Trophoblast cell (in vitro differentiated cells and primary cell): Measurements from ENCODE around the gene TNFSF9.

Experiments used
- DNase-seq, 2 donors: peaks; one replicate each; pipeline ENCODE4 v3.0.0-alpha.2; 2016
- H2AFZ ChIP-seq: 2 replicates; pipeline ENCODE4 v1.6.1; 2013; ENCODE audit warnings: low read length, moderate library complexity, mild to moderate bottlenecking; ENCODE audit not compliant: insufficient read depth, poor library complexity
- H2AK5ac ChIP-seq: 2 replicates; pipeline ENCODE4 v1.6.1; 2013; ENCODE audit warnings: mild to moderate bottlenecking, low read length
- H2BK120ac ChIP-seq: 2 replicates; pipeline ENCODE4 v1.6.1; 2013; ENCODE audit warnings: low read length, mild to moderate bottlenecking, moderate library complexity; ENCODE audit not compliant: insufficient read depth, poor library complexity
- H2BK12ac ChIP-seq: 2 replicates; pipeline ENCODE4 v1.6.1; 2013; ENCODE audit warnings: mild to moderate bottlenecking, low read length, moderate library complexity
- H2BK5ac ChIP-seq: 2 replicates; pipeline ENCODE4 v1.6.1; 2013; ENCODE audit warnings: low read length, low read depth, moderate library complexity, mild to moderate bottlenecking; ENCODE audit not compliant: poor library complexity
- H3K14ac ChIP-seq: 2 replicates; pipeline ENCODE4 v1.6.1; 2013; ENCODE audit warnings: mild to moderate bottlenecking, low read length
- H3K18ac ChIP-seq: 2 replicates; pipeline ENCODE4 v1.6.1; 2013; ENCODE audit warnings: mild to moderate bottlenecking, low read length
- H3K23ac ChIP-seq: 2 replicates; pipeline ENCODE4 v1.6.1; 2013; ENCODE audit warnings: low read length
- H3K27ac ChIP-seq: 2 replicates; pipeline ENCODE4 v1.5.1; 2013; ENCODE audit warnings: low read depth, mild to moderate bottlenecking, inconsistent platforms, low read length, moderate library complexity
- H3K27me3 ChIP-seq: 2 replicates; pipeline ENCODE4 v1.6.1; 2013; ENCODE audit warnings: inconsistent platforms, mild to moderate bottlenecking, low read length, moderate library complexity; ENCODE audit not compliant: insufficient read depth
- H3K36me3 ChIP-seq, 2 experiments: 1 replicate in 1 of 2; 2 replicates in 1 of 2; pipeline ENCODE4 v1.6.1; 2013; ENCODE audit warnings: low read length in 2 of 2, mild to moderate bottlenecking in 2 of 2, moderate library complexity in 1 of 2; ENCODE audit not compliant: insufficient read depth in 2 of 2, control insufficient read depth in 1 of 2
- H3K4ac ChIP-seq: 2 replicates; pipeline ENCODE4 v1.6.1; 2013; ENCODE audit warnings: low read depth, mild to moderate bottlenecking, low read length, moderate library complexity
- H3K4me1 ChIP-seq, 2 experiments: 1 replicate in 1 of 2; 2 replicates in 1 of 2; pipeline ENCODE4 v1.6.1; 2013; ENCODE audit warnings: low read length in 2 of 2, mild to moderate bottlenecking in 2 of 2, moderate library complexity in 1 of 2; ENCODE audit not compliant: insufficient read depth in 2 of 2, control insufficient read depth in 1 of 2
- H3K4me2 ChIP-seq: 2 replicates; pipeline ENCODE4 v1.6.1; 2013; ENCODE audit warnings: inconsistent platforms, mild to moderate bottlenecking, low read length, moderate library complexity
- H3K4me3 ChIP-seq: 2 replicates; pipeline ENCODE4 v1.5.1; 2013; ENCODE audit warnings: mild to moderate bottlenecking, low read depth, low read length, inconsistent platforms
- H3K79me1 ChIP-seq: one replicate; pipeline ENCODE4 v1.6.1; 2013; ENCODE audit warnings: low read length
- H3K79me2 ChIP-seq: 2 replicates; pipeline ENCODE4 v1.6.1; 2013; ENCODE audit warnings: low read length, mild to moderate bottlenecking; ENCODE audit not compliant: control insufficient read depth, insufficient read depth, poor library complexity
- H3K9ac ChIP-seq: 2 replicates; pipeline ENCODE4 v1.6.1; 2013; ENCODE audit warnings: mild to moderate bottlenecking, low read length
- H3K9me3 ChIP-seq: 2 replicates; pipeline ENCODE4 v1.6.1; 2013; ENCODE audit warnings: low read depth, mild to moderate bottlenecking, control low read depth, inconsistent platforms, low read length; ENCODE audit not compliant: insufficient read depth
- H4K12ac ChIP-seq: 2 replicates; pipeline ENCODE4 v1.6.1; 2013; ENCODE audit warnings: low read depth, mild to moderate bottlenecking, low read length, moderate library complexity
- H4K8ac ChIP-seq: 2 replicates; pipeline ENCODE4 v1.6.1; 2013; ENCODE audit warnings: low read depth, mild to moderate bottlenecking, low read length, moderate library complexity
- H4K91ac ChIP-seq: one replicate; pipeline ENCODE4 v1.6.1; 2013; ENCODE audit warnings: low read depth, mild to moderate bottlenecking, low read length, moderate library complexity
- WGBS: extraction: QIAGEN DNeasy Blood & Tissue Kit; methylation state at CpG from one replicate; pipeline ENCODE4 v1.1.7; 2013; ENCODE audit warnings: missing lambda C conversion rate; ENCODE audit not compliant: insufficient read length, insufficient coverage; ENCODE audit errors: extremely low coverage; 5-methylcytosine and 5-hydroxymethylcytosine counted together

TNFSF9 gene

DNA sequence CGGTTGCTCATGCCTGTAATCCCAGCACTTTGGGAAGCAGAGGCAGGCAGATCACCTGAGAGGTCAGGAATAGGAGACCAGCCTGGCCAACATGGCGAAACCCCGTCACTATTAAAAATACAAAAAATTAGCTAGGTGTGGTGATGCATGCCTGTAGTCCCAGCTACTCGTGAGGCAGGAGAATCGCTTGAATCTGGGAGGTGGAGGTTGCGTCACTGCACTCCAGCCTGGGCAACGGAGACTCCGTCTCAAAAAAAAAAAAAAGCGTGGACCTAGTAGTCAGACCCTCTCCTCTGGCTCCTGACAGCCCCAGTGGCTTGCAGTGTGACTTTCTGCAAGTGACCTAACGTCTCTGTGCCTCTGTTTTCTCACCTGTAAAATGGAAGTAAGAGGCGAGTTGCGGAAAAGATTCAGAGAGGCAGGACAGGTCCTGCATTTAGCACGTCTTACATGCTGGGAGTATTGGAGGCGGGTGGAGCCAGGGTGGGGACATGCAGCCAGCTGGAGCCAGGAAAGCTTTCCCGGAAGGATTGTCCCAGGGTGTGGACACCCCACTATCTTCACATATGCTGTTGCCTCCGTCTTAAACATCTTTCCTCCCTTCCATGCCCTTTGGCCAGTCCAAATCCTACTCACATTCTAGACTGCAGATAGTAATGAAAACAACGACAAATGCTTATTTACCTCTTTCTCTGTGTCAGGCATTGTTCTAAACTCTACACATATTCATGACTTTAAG, 31.6 kb upstream of the TNFSF9 start:
- H2AK5ac ChIP-seq = no peak overlapping the region
- H2BK5ac ChIP-seq = no peak overlapping the region
- WGBS = no CpG with 5 or more reads among the region's 17 CpGs
- no peak overlapping the region for H3K18ac ChIP-seq
- no peak overlapping the region for H3K4me2 ChIP-seq
- no peaks in the 10 kb centered on the region for H3K4me1 ChIP-seq
- no peak overlapping the region for H3K4ac ChIP-seq
- H3K27ac ChIP-seq = no peak overlapping the region
- H4K91ac ChIP-seq = no peak overlapping the region
- H3K79me1 ChIP-seq = no peaks in the 10 kb centered on the region
- peaks cover 1% of the 10 kb centered on the region for H3K9me3 ChIP-seq
- H3K79me2 ChIP-seq = no peaks in the 10 kb centered on the region
- H3K36me3 ChIP-seq = no peaks in the 10 kb centered on the region
- no peak overlapping the region for H3K9ac ChIP-seq
- H3K4me3 ChIP-seq = no peak overlapping the region
- no peak overlapping the region for H4K8ac ChIP-seq
- no peak for DNase-seq
- H3K27me3 ChIP-seq = peaks cover 20% of the 10 kb centered on the region
- H4K12ac ChIP-seq = no peak overlapping the region
- no peak overlapping the region for H2BK120ac ChIP-seq
- no peak overlapping the region for H3K14ac ChIP-seq
- no peak overlapping the region for H2AFZ ChIP-seq
- H3K23ac ChIP-seq = no peak overlapping the region
- no peak overlapping the region for H2BK12ac ChIP-seq

- no peak overlapping the region for H2AK5ac ChIP-seq
- no peak overlapping the region for H2BK12ac ChIP-seq
- no peaks in the 10 kb centered on the region for H3K36me3 ChIP-seq
- H3K4me1 ChIP-seq = no peaks in the 10 kb centered on the region
- H3K79me2 ChIP-seq = no peaks in the 10 kb centered on the region
- H4K8ac ChIP-seq = no peak overlapping the region
- H3K27ac ChIP-seq = no peak overlapping the region
- H3K4me3 ChIP-seq = peak overlapping the region; percentile 1
- peaks cover 20% of the 10 kb centered on the region for H3K27me3 ChIP-seq
- no peak overlapping the region for H3K4ac ChIP-seq
- peaks cover 1% of the 10 kb centered on the region for H3K9me3 ChIP-seq
- H2BK5ac ChIP-seq = no peak overlapping the region
- no peak overlapping the region for H4K91ac ChIP-seq
- H3K18ac ChIP-seq = no peak overlapping the region
- DNase-seq = no peak
- no peak overlapping the region for H3K9ac ChIP-seq
- whole genome bisulfite sequencing = no CpG with 5 or more reads among the region's 24 CpGs
- H2AFZ ChIP-seq = no peak overlapping the region
- H4K12ac ChIP-seq = no peak overlapping the region
- no peak overlapping the region for H3K23ac ChIP-seq
- H3K14ac ChIP-seq = no peak overlapping the region
- no peak overlapping the region for H3K4me2 ChIP-seq
- H3K79me1 ChIP-seq = no peaks in the 10 kb centered on the region
- H2BK120ac ChIP-seq = no peak overlapping the region
Observed at GRCh38 chr19:6500837-6501739, 29.7 kb upstream of the TNFSF9 start.

DNA sequence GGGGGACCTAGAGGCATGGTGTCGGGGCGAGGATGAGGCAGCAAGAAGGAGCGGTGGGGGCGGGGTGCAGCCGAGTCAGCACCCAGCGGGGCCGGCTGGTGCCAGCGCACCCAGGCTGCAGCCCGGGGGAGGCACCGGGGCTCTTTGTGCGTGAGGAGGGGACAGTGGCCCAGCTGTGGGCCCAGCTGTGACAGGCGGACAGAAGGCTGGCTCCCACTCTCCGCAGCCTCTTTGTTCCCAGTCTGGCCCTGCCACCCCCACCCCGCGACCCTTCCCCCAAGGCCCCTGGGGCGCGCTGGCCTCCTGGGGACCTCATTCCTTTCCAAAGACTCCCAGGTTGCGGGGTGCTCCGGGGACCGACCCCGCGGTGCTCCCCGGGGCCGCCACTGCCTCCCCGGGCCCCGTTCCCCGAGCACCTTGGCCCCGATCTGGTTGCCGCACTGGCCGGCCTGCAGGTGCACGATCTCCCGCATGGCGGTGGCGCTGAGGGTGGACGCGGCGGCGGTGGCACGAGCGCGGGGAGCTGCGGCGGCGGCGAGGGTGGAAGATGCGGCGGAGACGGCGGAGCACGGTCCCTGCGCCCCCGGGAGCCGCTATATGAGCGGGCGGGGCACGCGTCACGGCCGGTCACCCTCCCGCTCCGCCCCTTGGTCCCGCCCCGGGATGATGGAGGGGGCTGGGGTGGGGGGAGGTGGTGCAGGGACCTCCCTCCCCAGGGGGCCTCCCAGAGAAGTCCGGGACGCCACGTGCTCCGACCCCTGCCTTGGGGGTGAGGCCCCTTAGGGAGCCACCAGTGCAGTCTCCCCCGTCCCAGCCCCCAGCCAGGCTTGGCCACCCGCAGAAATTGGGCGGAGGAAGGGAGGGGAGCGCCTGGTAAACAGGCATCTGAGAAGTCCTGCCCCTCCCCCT, 28.8 kb upstream of the TNFSF9 start, which contains the start of gene TUBB4A:
TSS of gene TUBB4A (minus strand) at position 570 of the 909 bp plus-strand sequence. CDS start at position 473, 97 bp downstream.
- Histone ChIP-seq H2BK12ac (no peak within 1 kb of the TSS), H3K4me3 (peak within 1 kb of the TSS; percentile 1), H4K12ac (no peak within 1 kb of the TSS), H3K4ac (no peak within 1 kb of the TSS), H3K27ac (no peak within 1 kb of the TSS), H2AK5ac (no peak within 1 kb of the TSS), H2BK120ac (no peak within 1 kb of the TSS), H4K8ac (no peak within 1 kb of the TSS), H3K14ac (no peak within 1 kb of the TSS), H2BK5ac (no peak within 1 kb of the TSS), H3K23ac (peak within 1 kb of the TSS; percentile 90), H3K9ac (no peak within 1 kb of the TSS), H2AFZ (peak within 1 kb of the TSS; percentile 25), H3K79me2 (no peaks in the 10 kb centered on the region), H3K4me1 (no peaks in the 10 kb centered on the region), H3K18ac (no peak within 1 kb of the TSS), H3K4me2 (peak within 1 kb of the TSS; percentile 45), H3K79me1 (no peaks in the 10 kb centered on the region), H4K91ac (no peak within 1 kb of the TSS), H3K27me3 (peaks cover 20% of the 10 kb centered on the region), H3K9me3 (peaks cover 1% of the 10 kb centered on the region), H3K36me3 (no peaks in the 10 kb centered on the region)
- no peak for DNase-seq
- no CpG with 5 or more reads among the region's 71 CpGs for WGBS
